Measurements from ENCODE around the gene GNPAT.

- TF ChIP-seq CTCF (conservative IDR thresholded peaks at IDR 0.05; ENCODE audit: low read length), result no peak
- TF ChIP-seq EZH2phosphoT487 (IDR thresholded peaks at IDR 0.05; ENCODE audit: borderline replicate concordance, low read depth, low read length), result no peak
These were observed 505 bp upstream of the GNPAT start for GRCh38 chr1:231240531-231240882.

Measured in OCI-LY7 (cell line).